ENCODE measurements around the gene APOBR.

DNA sequence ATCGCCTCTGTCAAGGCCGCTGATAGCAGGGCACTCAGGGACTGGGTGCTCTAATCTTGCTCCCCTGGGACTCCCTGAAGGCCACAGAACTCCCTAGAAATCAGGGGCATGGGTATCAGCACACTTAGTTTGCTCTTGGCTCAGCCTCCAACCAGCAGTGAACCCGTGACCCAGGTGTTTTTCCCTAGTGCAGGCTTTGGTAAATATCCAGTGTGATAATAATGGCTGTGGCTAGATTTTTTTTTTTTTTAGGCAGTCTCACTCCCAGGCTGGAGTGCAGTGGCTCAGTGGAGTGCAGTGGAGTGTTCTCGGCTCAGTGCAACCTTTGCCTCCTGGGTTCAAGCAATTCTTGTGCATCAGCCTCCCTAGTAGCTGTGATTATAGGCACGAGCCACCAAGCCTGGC lies 34.0 kb downstream of the APOBR start:
- TF ChIP-seq, protein P1, sequence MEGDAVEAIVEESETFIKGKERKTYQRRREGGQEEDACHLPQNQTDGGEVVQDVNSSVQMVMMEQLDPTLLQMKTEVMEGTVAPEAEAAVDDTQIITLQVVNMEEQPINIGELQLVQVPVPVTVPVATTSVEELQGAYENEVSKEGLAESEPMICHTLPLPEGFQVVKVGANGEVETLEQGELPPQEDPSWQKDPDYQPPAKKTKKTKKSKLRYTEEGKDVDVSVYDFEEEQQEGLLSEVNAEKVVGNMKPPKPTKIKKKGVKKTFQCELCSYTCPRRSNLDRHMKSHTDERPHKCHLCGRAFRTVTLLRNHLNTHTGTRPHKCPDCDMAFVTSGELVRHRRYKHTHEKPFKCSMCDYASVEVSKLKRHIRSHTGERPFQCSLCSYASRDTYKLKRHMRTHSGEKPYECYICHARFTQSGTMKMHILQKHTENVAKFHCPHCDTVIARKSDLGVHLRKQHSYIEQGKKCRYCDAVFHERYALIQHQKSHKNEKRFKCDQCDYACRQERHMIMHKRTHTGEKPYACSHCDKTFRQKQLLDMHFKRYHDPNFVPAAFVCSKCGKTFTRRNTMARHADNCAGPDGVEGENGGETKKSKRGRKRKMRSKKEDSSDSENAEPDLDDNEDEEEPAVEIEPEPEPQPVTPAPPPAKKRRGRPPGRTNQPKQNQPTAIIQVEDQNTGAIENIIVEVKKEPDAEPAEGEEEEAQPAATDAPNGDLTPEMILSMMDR (IDR thresholded peaks at IDR 0.05; ENCODE audit: insufficient read depth, low read length): no peak
- TF ChIP-seq POLR2AphosphoS5 (IDR thresholded peaks at IDR 0.05; ENCODE audit: low read depth): no peak
- TF ChIP-seq, protein P2, sequence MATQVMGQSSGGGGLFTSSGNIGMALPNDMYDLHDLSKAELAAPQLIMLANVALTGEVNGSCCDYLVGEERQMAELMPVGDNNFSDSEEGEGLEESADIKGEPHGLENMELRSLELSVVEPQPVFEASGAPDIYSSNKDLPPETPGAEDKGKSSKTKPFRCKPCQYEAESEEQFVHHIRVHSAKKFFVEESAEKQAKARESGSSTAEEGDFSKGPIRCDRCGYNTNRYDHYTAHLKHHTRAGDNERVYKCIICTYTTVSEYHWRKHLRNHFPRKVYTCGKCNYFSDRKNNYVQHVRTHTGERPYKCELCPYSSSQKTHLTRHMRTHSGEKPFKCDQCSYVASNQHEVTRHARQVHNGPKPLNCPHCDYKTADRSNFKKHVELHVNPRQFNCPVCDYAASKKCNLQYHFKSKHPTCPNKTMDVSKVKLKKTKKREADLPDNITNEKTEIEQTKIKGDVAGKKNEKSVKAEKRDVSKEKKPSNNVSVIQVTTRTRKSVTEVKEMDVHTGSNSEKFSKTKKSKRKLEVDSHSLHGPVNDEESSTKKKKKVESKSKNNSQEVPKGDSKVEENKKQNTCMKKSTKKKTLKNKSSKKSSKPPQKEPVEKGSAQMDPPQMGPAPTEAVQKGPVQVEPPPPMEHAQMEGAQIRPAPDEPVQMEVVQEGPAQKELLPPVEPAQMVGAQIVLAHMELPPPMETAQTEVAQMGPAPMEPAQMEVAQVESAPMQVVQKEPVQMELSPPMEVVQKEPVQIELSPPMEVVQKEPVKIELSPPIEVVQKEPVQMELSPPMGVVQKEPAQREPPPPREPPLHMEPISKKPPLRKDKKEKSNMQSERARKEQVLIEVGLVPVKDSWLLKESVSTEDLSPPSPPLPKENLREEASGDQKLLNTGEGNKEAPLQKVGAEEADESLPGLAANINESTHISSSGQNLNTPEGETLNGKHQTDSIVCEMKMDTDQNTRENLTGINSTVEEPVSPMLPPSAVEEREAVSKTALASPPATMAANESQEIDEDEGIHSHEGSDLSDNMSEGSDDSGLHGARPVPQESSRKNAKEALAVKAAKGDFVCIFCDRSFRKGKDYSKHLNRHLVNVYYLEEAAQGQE (IDR thresholded peaks at IDR 0.05; ENCODE audit: insufficient replicate concordance, low read depth): no peak
- TF ChIP-seq SPI1 (IDR thresholded peaks at IDR 0.05; ENCODE audit: borderline replicate concordance, low read depth): no peak

Data from HL-60 (cell line).